HG02870 (cell line): ENCODE measurements around the gene ZNF445.
"Not testable (repeated sequence)": the region's sequence is repeated elsewhere in the genome, so short reads cannot be mapped to it uniquely, and the experiment has no call there.

ENCODE experiments used
- ATAC-seq: cut with Tn5 transposase; IDR thresholded peaks from one replicate; pipeline ENCODE4 v1.9.1; 2021; ENCODE audit warnings: mild to moderate bottlenecking, moderate library complexity; ENCODE audit not compliant: unreplicated experiment

ZNF445 gene

DNA sequence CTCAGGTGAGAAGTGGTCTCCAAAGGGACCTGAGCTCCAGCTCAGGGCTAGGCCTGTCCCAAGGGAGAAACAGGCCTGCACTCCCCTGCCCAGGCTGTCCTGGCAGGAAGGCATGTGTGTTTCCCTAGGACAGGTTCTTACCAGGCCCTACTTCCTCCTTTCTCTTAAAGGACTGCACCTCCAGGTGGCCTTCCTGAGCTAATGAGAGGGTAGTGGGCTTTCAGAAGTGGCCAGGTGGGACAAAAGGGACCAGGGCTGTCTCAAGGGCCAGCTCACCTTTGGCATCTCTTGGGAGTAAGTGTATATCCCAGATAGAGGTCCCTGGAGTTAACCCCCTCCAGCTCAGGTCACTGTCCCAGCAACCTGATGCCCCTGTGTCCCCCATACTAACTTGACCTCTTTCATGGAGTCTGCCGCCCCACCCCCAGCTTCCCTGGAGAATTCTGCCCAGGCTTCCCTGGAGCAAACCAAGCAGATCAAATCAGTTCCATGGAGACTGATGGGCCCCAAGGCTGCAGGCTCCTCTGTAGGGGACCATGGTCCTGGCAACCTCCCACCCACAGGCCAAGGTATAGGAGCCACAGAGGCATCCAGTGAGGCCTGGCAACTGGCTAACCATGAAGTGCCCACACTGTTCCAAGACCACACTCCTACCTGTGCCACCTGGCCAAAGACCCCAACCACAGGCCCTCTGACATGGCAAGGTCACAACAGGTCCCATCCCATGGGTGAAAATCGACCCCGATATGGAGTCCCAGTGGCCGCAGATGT, 67.6 kb downstream of the ZNF445 start:
- no peak for ATAC-seq

GRCh38 chr3:44402548-44402947, 74.9 kb downstream of the ZNF445 start:
- no peak for ATAC-seq

- no peak for ATAC-seq
Measured at GRCh38 chr3:44400771-44401170, 76.7 kb downstream of the ZNF445 start.

DNA sequence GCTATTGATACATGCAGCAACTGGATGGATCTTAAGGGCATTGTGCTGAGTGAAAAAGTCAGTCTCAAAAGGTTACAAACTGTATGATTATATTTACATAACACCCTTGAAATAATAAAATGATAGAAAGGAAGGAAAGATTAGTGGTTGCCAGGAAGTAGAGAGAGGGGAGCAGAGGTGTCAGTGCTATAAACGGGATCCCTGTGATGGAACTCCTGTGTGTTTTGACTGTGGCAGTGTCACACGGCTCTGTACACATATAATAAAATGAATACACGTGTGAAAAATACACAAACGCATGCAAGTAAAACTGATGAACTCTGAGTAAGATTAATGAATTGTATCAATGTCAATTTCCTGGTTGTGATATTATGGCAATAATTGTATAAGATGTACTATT, 78.6 kb downstream of the ZNF445 start:
- ATAC-seq: no peak

- ATAC-seq: not testable (repeated sequence)
Measured at GRCh38 chr3:44398271-44398670, 79.2 kb downstream of the ZNF445 start.

DNA sequence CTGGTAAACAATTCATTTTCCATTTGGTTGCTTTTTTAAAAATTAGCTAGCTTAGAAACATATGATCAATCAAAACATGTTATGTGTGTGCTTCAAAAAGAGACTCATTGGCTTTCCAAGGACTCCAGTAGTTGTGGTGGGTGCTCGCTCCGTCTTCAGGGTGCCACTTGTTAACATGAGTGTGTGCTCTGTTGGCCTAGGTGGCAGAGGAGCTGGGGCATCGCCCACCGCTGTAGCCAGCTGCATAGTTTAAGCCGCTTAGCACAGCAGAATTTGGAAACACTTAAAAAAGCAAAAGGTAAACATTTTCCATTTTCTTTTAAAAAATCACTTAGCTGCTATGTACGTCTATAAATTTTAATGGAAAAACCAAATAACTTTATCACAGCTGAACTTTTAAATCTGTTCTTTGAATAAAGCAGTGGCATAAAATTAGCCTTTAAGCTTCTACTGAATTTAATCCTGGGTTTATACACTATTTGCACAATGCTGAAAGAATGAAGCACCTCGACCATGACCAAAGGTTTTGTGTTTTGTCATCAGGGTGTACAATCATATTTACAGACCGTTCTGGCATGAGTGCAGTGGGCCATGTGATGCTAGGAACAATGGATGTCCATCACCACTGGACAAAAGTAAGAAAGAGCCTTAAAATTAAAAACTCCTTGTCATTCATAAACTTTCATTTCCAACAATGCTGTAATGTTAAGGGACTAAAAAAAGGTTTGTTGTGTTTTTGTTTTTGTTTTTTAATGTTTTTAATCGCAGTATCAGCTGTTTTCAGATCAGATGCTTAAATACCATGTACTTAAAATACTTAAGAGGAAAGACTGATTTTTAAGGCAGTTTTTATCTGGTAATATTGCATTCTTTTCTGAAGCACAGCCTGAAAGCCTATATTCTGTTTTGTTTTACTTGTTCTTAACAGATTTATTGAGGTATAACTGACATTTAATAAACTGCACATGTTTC, 81.0 kb downstream of the ZNF445 start:
- no peak for ATAC-seq

GRCh38 chr3:44395714-44396113, 81.8 kb downstream of the ZNF445 start:
- no peak for ATAC-seq

DNA sequence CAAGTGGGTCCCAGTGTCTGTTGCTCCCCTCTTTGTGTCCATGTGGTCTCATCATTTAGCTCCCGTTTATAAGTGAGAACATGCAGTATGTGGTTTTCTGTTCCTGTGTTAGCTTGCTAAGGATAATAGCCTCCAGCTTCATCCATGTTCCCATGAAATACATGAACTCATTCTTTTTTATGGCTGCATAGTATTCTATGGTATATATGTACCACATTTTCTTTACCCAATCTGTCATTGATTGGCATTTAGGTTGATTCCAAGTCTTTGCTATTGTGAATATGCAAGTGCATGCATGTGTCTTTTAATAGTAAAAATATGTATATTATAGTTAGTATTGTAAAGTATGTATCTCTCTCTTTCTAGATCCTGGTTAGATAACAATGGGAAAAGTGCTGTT, 85.0 kb downstream of the ZNF445 start:
- ATAC-seq: no peak

GRCh38 chr3:44387404-44387803, 90.1 kb downstream of the ZNF445 start:
- no peak for ATAC-seq
